Esophagus squamous epithelium (tissue), 5 donors: Measurements from ENCODE around the gene PDSS2. TPM values are rescaled to one million over a fixed set of nuclear protein-coding genes. Genes with fewer than 3 reads are reported as not detected.

Experiments used
- DNase-seq: peaks from one replicate; lab custom pipeline; 2025; lab: John Stamatoyannopoulos, UW
- H3K27ac ChIP-seq, 4 donors: fragments of 200-600 bp; sonication (generic); one replicate each; pipeline ENCODE4 v1.5.1; 2016 to 2019; ENCODE audit warnings: mild to moderate bottlenecking in 1 of 4
- H3K27me3 ChIP-seq, 4 donors: fragments of 200-600 bp; sonication (generic); 1 replicate in 3 of 4; 2 replicates in 1 of 4; pipeline versions ENCODE4 v1.5.1 to v1.6.0; 2017 to 2021; ENCODE audit warnings: antibody characterized with exemption in 1 of 4
- H3K36me3 ChIP-seq, 3 donors: fragments of 200-600 bp; sonication (generic); one replicate each; pipeline ENCODE4 v1.5.1; 2016 to 2019
- H3K4me1 ChIP-seq, 3 donors: fragments of 200-600 bp; sonication (generic); one replicate each; pipeline ENCODE4 v1.5.1; 2017 to 2019
- H3K4me3 ChIP-seq, 4 donors: fragments of 200-600 bp; sonication (generic); 1 replicate in 3 of 4; 2 replicates in 1 of 4; pipeline ENCODE4 v1.5.1; 2016 to 2019; ENCODE audit warnings: mild to moderate bottlenecking in 2 of 4, moderate library complexity in 1 of 4
- H3K9me3 ChIP-seq, 3 donors: fragments of 200-600 bp; sonication (generic); one replicate each; pipeline ENCODE4 v1.5.1; 2016 to 2019
- POLR2A ChIP-seq, 4 donors: fragments of 450-650 bp; IDR thresholded peaks; one replicate each; pipeline ENCODE4 v1.6.1; 2017; ENCODE audit warnings: antibody characterized with exemption in 4 of 4, mild to moderate bottlenecking in 4 of 4, moderate library complexity in 3 of 4
- WGBS, 2 donors: methylation state at CpG; one replicate each; pipeline ENCODE4 v1.1.5; 2018; 5-methylcytosine and 5-hydroxymethylcytosine counted together
- intact Hi-C: fragments of 100-400 bp; cut with DNase I; formaldehyde crosslinking; loops from one replicate; pipeline ENCODE4 v1.15.0; 2022
- small RNA-seq, 4 donors: library from RNA; depleted of rRNA; stranded (forward); fragments of <200 nt; gene quantifications; one replicate each; pipeline ENCODE3, GENCODE V24; 2016
- total RNA-seq, 4 donors: library from RNA; depleted of rRNA; stranded (reverse); fragments of >200 nt; gene quantifications; one replicate each; pipeline ENCODE4 v1.1.0, GENCODE V29; 2016
- TF ChIP-seq, protein P1 (sequence below), 6 experiments: fragments of 450-650 bp in 4 of 6; fragments of 200-600 bp in 2 of 6; sonication (generic) in 2 of 6; IDR thresholded peaks; one replicate each; pipeline ENCODE4 v1.5.1; 2016 to 2019; ENCODE audit warnings: antibody characterized with exemption in 6 of 6, mild to moderate bottlenecking in 4 of 6, moderate library complexity in 4 of 6
- donor health status: DM: yes; HTN: yes; CAD: no.

Gene PDSS2
- total RNA-seq, 4 donors from 2014 or later: 7.0 to 15.9 (median 12.3) TPM

DNA sequence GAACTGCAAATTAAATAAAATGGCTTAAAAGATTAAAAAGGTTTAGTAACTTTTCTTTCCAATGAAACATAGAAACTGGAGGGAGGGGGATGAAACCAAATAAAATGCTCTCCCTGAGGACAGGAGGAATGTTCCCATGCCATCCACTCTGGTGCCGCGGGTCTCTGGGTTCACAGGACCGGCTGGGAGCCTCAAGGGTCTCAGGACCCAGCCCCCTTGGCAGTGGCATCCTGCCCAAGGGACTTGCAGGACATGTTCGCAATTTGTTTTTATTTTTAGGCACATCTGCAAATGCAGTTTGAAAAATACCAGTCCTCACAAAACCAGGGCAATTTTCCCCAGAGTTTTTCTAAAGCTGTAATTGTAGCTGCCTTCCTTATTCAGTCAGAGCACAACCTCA lies 351.6 kb downstream of the PDSS2 start:
- DNase-seq: no peak
- Histone ChIP-seq H3K4me1 (peaks cover 0 to 3% (median 0%) of the 10 kb centered on the region in 3 donors), H3K4me3 (no peak overlapping the region), H3K27me3 (no peaks in the 10 kb centered on the region), H3K27ac (no peak overlapping the region), H3K9me3 (no peaks in the 10 kb centered on the region), H3K36me3 (no peaks in the 10 kb centered on the region)
- 83 to 84% methylated on average over 4 of the region's 4 CpGs for WGBS, 2 donors
- intact Hi-C loops: no loop called here
- TF ChIP-seq POLR2A (IDR thresholded peaks at IDR 0.05): no peak
- TF ChIP-seq, protein P1, sequence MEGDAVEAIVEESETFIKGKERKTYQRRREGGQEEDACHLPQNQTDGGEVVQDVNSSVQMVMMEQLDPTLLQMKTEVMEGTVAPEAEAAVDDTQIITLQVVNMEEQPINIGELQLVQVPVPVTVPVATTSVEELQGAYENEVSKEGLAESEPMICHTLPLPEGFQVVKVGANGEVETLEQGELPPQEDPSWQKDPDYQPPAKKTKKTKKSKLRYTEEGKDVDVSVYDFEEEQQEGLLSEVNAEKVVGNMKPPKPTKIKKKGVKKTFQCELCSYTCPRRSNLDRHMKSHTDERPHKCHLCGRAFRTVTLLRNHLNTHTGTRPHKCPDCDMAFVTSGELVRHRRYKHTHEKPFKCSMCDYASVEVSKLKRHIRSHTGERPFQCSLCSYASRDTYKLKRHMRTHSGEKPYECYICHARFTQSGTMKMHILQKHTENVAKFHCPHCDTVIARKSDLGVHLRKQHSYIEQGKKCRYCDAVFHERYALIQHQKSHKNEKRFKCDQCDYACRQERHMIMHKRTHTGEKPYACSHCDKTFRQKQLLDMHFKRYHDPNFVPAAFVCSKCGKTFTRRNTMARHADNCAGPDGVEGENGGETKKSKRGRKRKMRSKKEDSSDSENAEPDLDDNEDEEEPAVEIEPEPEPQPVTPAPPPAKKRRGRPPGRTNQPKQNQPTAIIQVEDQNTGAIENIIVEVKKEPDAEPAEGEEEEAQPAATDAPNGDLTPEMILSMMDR (IDR thresholded peaks at IDR 0.05): no peak

DNA sequence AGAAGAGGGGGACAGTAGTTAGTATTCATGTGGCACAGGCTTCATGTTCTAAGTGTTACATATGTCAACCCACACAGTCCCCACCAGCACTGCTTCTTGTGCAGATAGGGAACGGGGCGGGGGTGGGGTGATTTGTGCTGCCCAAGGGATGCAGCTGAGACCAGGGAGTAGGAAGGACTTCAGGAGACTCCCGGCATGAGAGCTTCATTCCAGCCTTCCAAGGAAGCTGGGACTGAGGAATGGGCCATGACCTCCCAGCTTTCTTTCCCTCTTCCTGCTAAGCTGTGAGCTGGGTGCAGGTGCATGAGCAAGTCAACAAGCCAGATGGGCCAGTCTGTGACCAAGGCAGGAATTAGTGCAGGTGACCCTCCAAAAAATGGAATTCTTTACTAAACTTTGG lies 353.2 kb downstream of the PDSS2 start:
- Histone ChIP-seq H3K4me3 (no peak overlapping the region), H3K9me3 (no peaks in the 10 kb centered on the region), H3K36me3 (no peaks in the 10 kb centered on the region), H3K27me3 (no peaks in the 10 kb centered on the region), H3K4me1 (peaks cover 0 to 3% (median 0%) of the 10 kb centered on the region in 3 donors), H3K27ac (no peak overlapping the region)
- intact Hi-C loops: no loop called here
- no peak for DNase-seq
- TF ChIP-seq, protein P1 (IDR thresholded peaks at IDR 0.05): no peak
- no peak for TF ChIP-seq POLR2A (IDR thresholded peaks at IDR 0.05)
- 75 to 86% methylated on average over 1 to 3 of the region's 3 CpGs for WGBS, 2 donors

DNA sequence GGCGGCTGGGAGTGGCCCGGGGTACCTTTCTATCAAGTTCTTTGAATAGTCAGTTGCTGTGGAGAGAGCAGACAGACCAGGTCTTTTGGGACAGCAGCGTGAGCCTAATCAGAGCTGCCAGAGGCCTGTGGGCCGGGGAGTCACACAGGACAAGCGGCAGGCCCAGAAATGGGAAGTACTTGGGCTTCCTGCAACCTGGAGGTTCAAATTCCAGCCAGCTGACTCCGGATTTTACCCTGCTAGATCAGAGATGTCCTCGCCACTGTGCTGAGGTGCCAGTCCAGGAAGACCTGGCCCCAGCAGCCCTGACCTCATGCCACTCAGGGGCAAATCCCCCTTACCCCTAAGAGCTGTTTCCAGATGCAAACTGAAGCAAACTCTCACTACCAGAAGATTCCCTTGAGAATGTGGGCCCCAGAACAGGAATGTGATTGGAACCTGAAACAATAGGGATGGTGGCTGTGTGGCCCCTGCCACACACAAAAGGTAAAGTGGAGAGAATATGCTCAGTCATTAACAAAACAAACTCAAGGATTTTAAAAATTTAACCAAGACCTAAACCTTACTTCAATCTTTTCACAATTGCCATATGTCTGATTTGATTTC lies 353.8 kb downstream of the PDSS2 start:
- DNase-seq: no peak
- no peaks in the 10 kb centered on the region for H3K27me3 ChIP-seq
- TF ChIP-seq, protein P1 (IDR thresholded peaks at IDR 0.05): no peak
- TF ChIP-seq POLR2A (IDR thresholded peaks at IDR 0.05): no peak
- no peak overlapping the region for H3K27ac ChIP-seq
- WGBS, 2 donors: 79 to 83% methylated on average over 5 to 7 of the region's 7 CpGs
- H3K36me3 ChIP-seq: no peaks in the 10 kb centered on the region
- intact Hi-C loops: no loop called here
- H3K4me1 ChIP-seq: peaks cover 0 to 3% (median 0%) of the 10 kb centered on the region in 3 donors
- no peaks in the 10 kb centered on the region for H3K9me3 ChIP-seq
- H3K4me3 ChIP-seq: no peak overlapping the region

DNA sequence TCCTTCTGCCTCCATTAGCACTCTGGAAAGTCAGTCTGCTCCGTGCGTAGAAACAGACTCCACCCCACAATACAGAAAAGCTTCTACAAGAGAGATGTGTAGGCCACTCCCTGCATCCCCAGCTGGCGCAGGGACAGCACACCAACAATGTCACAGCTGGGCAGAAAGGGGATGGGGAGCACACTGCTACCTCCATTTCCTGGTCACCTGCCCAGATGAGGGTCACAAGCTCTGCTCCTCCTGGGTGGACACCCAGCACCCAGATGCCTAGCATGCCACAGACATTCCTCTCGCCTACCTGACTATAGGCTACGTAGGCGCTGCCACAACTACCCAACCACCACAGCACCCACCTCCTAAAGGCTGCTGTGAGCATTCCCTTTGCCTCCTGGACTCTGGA lies 356.3 kb downstream of the PDSS2 start:
- no peak overlapping the region for H3K4me3 ChIP-seq
- H3K4me1 ChIP-seq: no peaks in the 10 kb centered on the region
- 94 to 97% methylated on average over 5 to 6 of the region's 6 CpGs for WGBS, 2 donors
- DNase-seq: no peak
- TF ChIP-seq, protein P1 (IDR thresholded peaks at IDR 0.05): no peak
- no peak for TF ChIP-seq POLR2A (IDR thresholded peaks at IDR 0.05)
- no peaks in the 10 kb centered on the region for H3K9me3 ChIP-seq
- no peak overlapping the region for H3K27ac ChIP-seq
- H3K27me3 ChIP-seq: no peaks in the 10 kb centered on the region
- intact Hi-C loops: no loop called here
- peaks cover 0 to 4% (median 0%) of the 10 kb centered on the region in 3 donors for H3K36me3 ChIP-seq

Small RNA genes lying within 50 kb of the gene (small RNA-seq; reads per million reads assigned to genes)
- gene AL591516.1 (0 reads per million in 4 donors), gene RNU6-1299P (0 reads per million in 4 donors)

Other genes with a start within 250 kb of the PDSS2 start
- 1 to 10 TPM in 3 of 4 donors, under 1 TPM in 1; 0.15 to 3.8 (median 1.6) TPM for gene SOBP, start 30.6 kb upstream of the PDSS2 start, total RNA-seq